GM18951 (cell line): Measurements from ENCODE around the gene CTSS.
"Not testable (repeated sequence)": the region's sequence is repeated elsewhere in the genome, so short reads cannot be mapped to it uniquely, and the experiment has no call there.

Experiments used
- POLR2A ChIP-seq: IDR thresholded peaks from 4 replicates; pipeline ENCODE4 v1.6.1; 2011; ENCODE audit warnings: mild to moderate bottlenecking; ENCODE audit not compliant: insufficient read length, insufficient read depth; ENCODE audit errors: extremely low read depth
- in situ Hi-C: fragments of 300-500 bp; cut with MboI; formaldehyde crosslinking; loops from one replicate; pipeline ENCODE4 v1.12.0; 2022; ENCODE audit warnings: low sequenced_read_pairs, mixed read lengths, inconsistent platforms; ENCODE audit not compliant: unreplicated experiment

CTSS gene

GRCh38 chr1:150793221-150793620, 27.6 kb upstream of the CTSS start:
- TF ChIP-seq POLR2A = no peak
- in situ Hi-C loops = no loop called here

- TF ChIP-seq POLR2A = no peak
- in situ Hi-C loops = no loop called here
Measured at GRCh38 chr1:150791585-150791984, 26.0 kb upstream of the CTSS start.

- TF ChIP-seq POLR2A = no peak
- in situ Hi-C loops = no loop called here
Measured at GRCh38 chr1:150789396-150789795, 23.8 kb upstream of the CTSS start.

- in situ Hi-C loops = no loop called here
- no peak for TF ChIP-seq POLR2A
Measured at GRCh38 chr1:150788946-150789345, 23.4 kb upstream of the CTSS start.

GRCh38 chr1:150787455-150787854, 21.9 kb upstream of the CTSS start:
- TF ChIP-seq POLR2A = no peak

GRCh38 chr1:150780510-150780909, 14.9 kb upstream of the CTSS start:
- in situ Hi-C loops = no loop called here
- TF ChIP-seq POLR2A = no peak

More at GRCh38 chr1:150787455-150787854, 21.9 kb upstream of the CTSS start:
- in situ Hi-C loops = no loop called here

GRCh38 chr1:150778409-150778808, 12.8 kb upstream of the CTSS start:
- in situ Hi-C loops = no loop called here
- TF ChIP-seq POLR2A = no peak

- no peak for TF ChIP-seq POLR2A
- in situ Hi-C loops = no loop called here
Measured at GRCh38 chr1:150777544-150777943, 12.0 kb upstream of the CTSS start.

GRCh38 chr1:150775931-150776505, 10.4 kb upstream of the CTSS start:
- in situ Hi-C loops = not testable (repeated sequence)

- no peak for TF ChIP-seq POLR2A
- in situ Hi-C loops = no loop called here
Measured at GRCh38 chr1:150775276-150775675, 9.7 kb upstream of the CTSS start.

- no peak for TF ChIP-seq POLR2A
- in situ Hi-C loops = no loop called here
Measured at GRCh38 chr1:150772326-150772725, 6.7 kb upstream of the CTSS start.

GRCh38 chr1:150767704-150768103, 2.1 kb upstream of the CTSS start:
- in situ Hi-C loops = not testable (repeated sequence)

GRCh38 chr1:150765977-150766301, 361 bp upstream of the CTSS start:
- in situ Hi-C loops = not testable (repeated sequence)

- no peak for TF ChIP-seq POLR2A
- in situ Hi-C loops = no loop called here
Measured at GRCh38 chr1:150764617-150765101, 919 bp downstream of the CTSS start.

- in situ Hi-C loops = no loop called here
- no peak for TF ChIP-seq POLR2A
Measured at GRCh38 chr1:150763018-150763417, 2.6 kb downstream of the CTSS start.
